ENCODE data around the gene SDK2.

- TF ChIP-seq CTCF (IDR thresholded peaks at IDR 0.05) = no peak
- TF ChIP-seq POLR2A (IDR thresholded peaks at IDR 0.05) = no peak
Observed at GRCh38 chr17:73334771-73335513, 309.3 kb downstream of the SDK2 start.

Measured in right lobe of liver (tissue), 4 donors.